Activated T-cell treated with anti-CD3 and anti-CD28 coated beads for 48 hours (primary cell): ENCODE results near the gene MMP25.

ENCODE experiments used
- DNase-seq: peaks from one replicate; pipeline ENCODE4 v3.0.0-alpha.2; 2020; ENCODE audit warnings: low read depth

MMP25 gene

GRCh38 chr16:3017344-3017743 is 29.0 kb upstream of the MMP25 start:
- no peak for DNase-seq

- no peak for DNase-seq
Observed at GRCh38 chr16:3017794-3018506, 28.4 kb upstream of the MMP25 start, which contains the start of gene CLDN6. Gene CLDN6, minus strand, starts transcription at chr16:3018183. Its CDS starts 2,162 bp downstream, at chr16:3016021.

GRCh38 chr16:3019594-3020246 is 26.6 kb upstream of the MMP25 start:
- DNase-seq, result no peak

GRCh38 chr16:3020247-3020603 is 26.1 kb upstream of the MMP25 start, which contains the start of gene TNFRSF12A:
Gene TNFRSF12A, plus strand, starts transcription at chr16:3020368. Its CDS starts 30 bp downstream, at chr16:3020398.
- DNase-seq, result peak; percentile 77

- DNase-seq, result peak; percentile 46
Observed at GRCh38 chr16:3020604-3021448, 25.5 kb upstream of the MMP25 start.

- DNase-seq, result peak; percentile 88
Observed at GRCh38 chr16:3021449-3022207, 24.7 kb upstream of the MMP25 start.

- peak; percentile 86 for DNase-seq
Observed at GRCh38 chr16:3022208-3022683, 24.1 kb upstream of the MMP25 start.

GRCh38 chr16:3022684-3023414 is 23.5 kb upstream of the MMP25 start:
- no peak for DNase-seq

GRCh38 chr16:3023415-3023668 is 23.0 kb upstream of the MMP25 start:
- DNase-seq, result no peak

- DNase-seq, result peak; percentile 93
Observed at GRCh38 chr16:3023669-3024478, 22.5 kb upstream of the MMP25 start, which contains the start of the genes HCFC1R1 and THOC6. Gene HCFC1R1, minus strand, starts transcription at chr16:3023942. Its CDS starts 1 bp downstream, at chr16:3023941. Gene THOC6, plus strand, starts transcription at chr16:3024035. Its CDS starts 292 bp downstream, at chr16:3024327.

- DNase-seq, result no peak
Observed at GRCh38 chr16:3025032-3026002, 21.0 kb upstream of the MMP25 start.

- no peak for DNase-seq
Observed at GRCh38 chr16:3026003-3026378, 20.4 kb upstream of the MMP25 start.

- no peak for DNase-seq
Observed at GRCh38 chr16:3026609-3027488, 19.5 kb upstream of the MMP25 start.

GRCh38 chr16:3027489-3027795 is 18.9 kb upstream of the MMP25 start:
- DNase-seq, result no peak

- DNase-seq, result peak; percentile 91
Observed at GRCh38 chr16:3027983-3028715, 18.2 kb upstream of the MMP25 start.

- no peak for DNase-seq
Observed at GRCh38 chr16:3028716-3029319, 17.5 kb upstream of the MMP25 start.
